Activated CD8-positive, alpha-beta T cell treated with anti-CD3 and anti-CD28 coated beads, Interleukin-2, amount 10 ng/mL, durations not matched to agents 7 days and 5 days (primary cell): ENCODE measurements around the gene RND2. TPM values are rescaled to one million over a fixed set of nuclear protein-coding genes. Genes with fewer than 3 reads are reported as not detected.

ENCODE experiments used
- ATAC-seq: fragments of 150-1000 bp; cut with Tn5 transposase; one replicate; pipeline ENCODE4 v1.10.0; 2021; ENCODE audit warnings: moderate library complexity
- CTCF ChIA-PET: fragments of 350-600 bp; sonication (Branson Sonifier 250); formaldehyde crosslinking; loops from one replicate; lab custom pipeline; 2021; ENCODE audit warnings: antibody characterized with exemption; lab: Charles Lee
- POLR2A ChIA-PET: fragments of 350-600 bp; sonication (Branson Sonifier 250); formaldehyde crosslinking; loops from one replicate; lab custom pipeline; 2021; ENCODE audit warnings: antibody characterized with exemption; lab: Charles Lee
- DNase-seq: peaks from one replicate; pipeline ENCODE4 v3.0.0-alpha.2; 2020
- H3K27ac Mint-ChIP-seq: one replicate; pipeline ENCODE4 v1.8.0; 2021; ENCODE audit warnings: mild to moderate bottlenecking, mixed read lengths
- H3K27me3 Mint-ChIP-seq: one replicate; pipeline ENCODE4 v1.8.0; 2021; ENCODE audit warnings: low read depth, mixed read lengths
- H3K36me3 Mint-ChIP-seq: one replicate; pipeline ENCODE4 v1.8.0; 2021; ENCODE audit warnings: low read depth, mixed read lengths
- H3K4me1 Mint-ChIP-seq: one replicate; pipeline ENCODE4 v1.8.0; 2021; ENCODE audit warnings: low read depth, mixed read lengths
- H3K4me3 Mint-ChIP-seq: one replicate; pipeline ENCODE4 v1.8.0; 2021; ENCODE audit warnings: mild to moderate bottlenecking, mixed read lengths
- H3K9me3 Mint-ChIP-seq: one replicate; pipeline ENCODE4 v1.8.0; 2022; ENCODE audit warnings: mixed read lengths; ENCODE audit not compliant: insufficient read depth
- total RNA-seq, 2 experiments: library from RNA; stranded (reverse); gene quantifications; one replicate each; pipeline ENCODE4 v1.2.3, GENCODE V29; 2021

Gene RND2
- total RNA-seq, 2 experiments from 2014 or later = not detected

- Mint-ChIP-seq H3K4me1 (peaks cover 36% of the 10 kb centered on the region), H3K27me3 (peaks cover 3% of the 10 kb centered on the region), H3K9me3 (no peaks in the 10 kb centered on the region), H3K4me3 (no peak overlapping the region), H3K36me3 (peaks cover 14% of the 10 kb centered on the region), H3K27ac (no peak overlapping the region)
- POLR2A ChIA-PET = interaction anchor here (0.5 to 1.9 kb wide), 4 partner anchors 21 to 1245 kb away, joined by 3 to 12 read pairs (median 3); partner anchors contain the start of gene RPL27
- DNase-seq (no peak), ATAC-seq (peak; percentile 10)
- CTCF ChIA-PET = interaction anchor here (1.0 kb wide), 1 partner anchor 12 kb away, joined by 3 read pairs; no protein-coding TSS in a partner anchor
Observed at GRCh38 chr17:43018932-43019331, 6.1 kb upstream of the RND2 start.

GRCh38 chr17:43019418-43019817, 5.6 kb upstream of the RND2 start:
- H3K4me3 Mint-ChIP-seq = no peak overlapping the region
- POLR2A ChIA-PET = interaction anchor here (0.5 to 1.9 kb wide), 3 partner anchors 21 to 1245 kb away, joined by 3 to 12 read pairs (median 3); partner anchors contain the start of gene RPL27
- ATAC-seq = no peak
- no peak for DNase-seq
- peaks cover 6% of the 10 kb centered on the region for H3K27me3 Mint-ChIP-seq
- H3K9me3 Mint-ChIP-seq = no peaks in the 10 kb centered on the region
- H3K36me3 Mint-ChIP-seq = peaks cover 11% of the 10 kb centered on the region
- H3K27ac Mint-ChIP-seq = no peak overlapping the region
- CTCF ChIA-PET = interaction anchor here (1.0 kb wide), 1 partner anchor 12 kb away, joined by 3 read pairs; no protein-coding TSS in a partner anchor
- peaks cover 38% of the 10 kb centered on the region for H3K4me1 Mint-ChIP-seq

- CTCF ChIA-PET = no interaction called here
Observed at GRCh38 chr17:43020030-43020621, 4.9 kb upstream of the RND2 start.

GRCh38 chr17:43020789-43021740, 4.0 kb upstream of the RND2 start:
- peaks cover 15% of the 10 kb centered on the region for H3K27me3 Mint-ChIP-seq
- peak overlapping the region; percentile 84 for H3K4me3 Mint-ChIP-seq
- peaks cover 42% of the 10 kb centered on the region for H3K4me1 Mint-ChIP-seq
- H3K36me3 Mint-ChIP-seq = peaks cover under 1% of the 10 kb centered on the region
- ChIA-PET POLR2A (interaction anchor here (0.9 to 1.4 kb wide), 3 partner anchors 12 to 294 kb away, joined by 3 to 5 read pairs (median 3); partner anchors contain the start of gene RPL27), CTCF (no interaction called here)
- no peaks in the 10 kb centered on the region for H3K9me3 Mint-ChIP-seq
- no peak for ATAC-seq
- no peak overlapping the region for H3K27ac Mint-ChIP-seq
- DNase-seq = no peak

More at GRCh38 chr17:43020030-43020621, 4.9 kb upstream of the RND2 start:
- Mint-ChIP-seq H3K27ac (no peak overlapping the region), H3K36me3 (peaks cover 5% of the 10 kb centered on the region), H3K4me1 (peaks cover 39% of the 10 kb centered on the region), H3K4me3 (no peak overlapping the region), H3K9me3 (no peaks in the 10 kb centered on the region), H3K27me3 (peaks cover 10% of the 10 kb centered on the region)
- no peak for DNase-seq
- POLR2A ChIA-PET = interaction anchor here (1.9 kb wide), 1 partner anchor 22 kb away, joined by 12 read pairs; the partner anchor contains the start of gene RPL27
- no peak for ATAC-seq

- peaks cover 20% of the 10 kb centered on the region for H3K27me3 Mint-ChIP-seq
- ChIA-PET CTCF (no interaction called here), POLR2A (interaction anchor here (0.9 to 1.4 kb wide), 3 partner anchors 11 to 294 kb away, joined by 3 to 5 read pairs (median 3); partner anchors contain the start of gene RPL27)
- H3K27ac Mint-ChIP-seq = peak within 1 kb of the TSS; percentile 52
- DNase-seq (peak; percentile 68), ATAC-seq (peak; percentile 63)
- H3K4me1 Mint-ChIP-seq = peaks cover 42% of the 10 kb centered on the region
- H3K9me3 Mint-ChIP-seq = no peaks in the 10 kb centered on the region
- H3K4me3 Mint-ChIP-seq = peak within 1 kb of the TSS; percentile 84
- no peaks in the 10 kb centered on the region for H3K36me3 Mint-ChIP-seq
Observed at GRCh38 chr17:43021741-43022512, 3.1 kb upstream of the RND2 start, which contains the start of gene VAT1. TSS of gene VAT1 (minus strand) at chr17:43022385. CDS start at chr17:43022322, 63 bp downstream.

GRCh38 chr17:43025290-43025657, 243 bp downstream of the RND2 start:
- ATAC-seq (no peak), DNase-seq (no peak)
- Mint-ChIP-seq H3K27ac (peak overlapping the region; percentile 52), H3K27me3 (peaks cover 22% of the 10 kb centered on the region), H3K36me3 (no peaks in the 10 kb centered on the region), H3K9me3 (no peaks in the 10 kb centered on the region), H3K4me3 (peak overlapping the region; percentile 48), H3K4me1 (peaks cover 21% of the 10 kb centered on the region)
- ChIA-PET POLR2A (interaction anchor here (0.5 to 1.6 kb wide), 4 partner anchors 16 to 290 kb away, joined by 3 to 16 read pairs (median 9); partner anchors contain the start of genes BRCA1 and RPL27), CTCF (interaction anchor here (1.0 kb wide), 1 partner anchor 182 kb away, joined by 4 read pairs; no protein-coding TSS in a partner anchor)

GRCh38 chr17:43025766-43026537, 921 bp downstream of the RND2 start:
- H3K4me1 Mint-ChIP-seq = peaks cover 19% of the 10 kb centered on the region
- H3K27me3 Mint-ChIP-seq = peaks cover 22% of the 10 kb centered on the region
- H3K27ac Mint-ChIP-seq = no peak overlapping the region
- H3K36me3 Mint-ChIP-seq = no peaks in the 10 kb centered on the region
- no peak for DNase-seq
- ChIA-PET POLR2A (interaction anchor here (0.5 kb wide), 1 partner anchor 17 kb away, joined by 3 read pairs; no protein-coding TSS in a partner anchor), CTCF (interaction anchor here (1.2 kb wide), 1 partner anchor 15 kb away, joined by 3 read pairs; no protein-coding TSS in a partner anchor)
- no peak overlapping the region for H3K4me3 Mint-ChIP-seq
- no peaks in the 10 kb centered on the region for H3K9me3 Mint-ChIP-seq
- no peak for ATAC-seq

GRCh38 chr17:43026595-43026994, 1.6 kb downstream of the RND2 start:
- no peak overlapping the region for H3K27ac Mint-ChIP-seq
- H3K9me3 Mint-ChIP-seq = no peaks in the 10 kb centered on the region
- H3K36me3 Mint-ChIP-seq = no peaks in the 10 kb centered on the region
- ChIA-PET CTCF (interaction anchor here (0.9 to 1.2 kb wide), 2 partner anchors 16 to 289 kb away, joined by 3 to 5 read pairs; no protein-coding TSS in a partner anchor), POLR2A (interaction anchor here (0.8 kb wide), 1 partner anchor 291 kb away, joined by 3 read pairs; no protein-coding TSS in a partner anchor)
- H3K4me3 Mint-ChIP-seq = no peak overlapping the region
- ATAC-seq = no peak
- H3K4me1 Mint-ChIP-seq = peaks cover 14% of the 10 kb centered on the region
- peaks cover 21% of the 10 kb centered on the region for H3K27me3 Mint-ChIP-seq
- no peak for DNase-seq

- ATAC-seq (no peak), DNase-seq (no peak)
- Mint-ChIP-seq H3K27ac (no peak overlapping the region), H3K9me3 (no peaks in the 10 kb centered on the region), H3K36me3 (no peaks in the 10 kb centered on the region), H3K4me1 (peaks cover 11% of the 10 kb centered on the region), H3K27me3 (peaks cover 19% of the 10 kb centered on the region), H3K4me3 (no peak overlapping the region)
- ChIA-PET CTCF (interaction anchor here (0.9 kb wide), 1 partner anchor 288 kb away, joined by 5 read pairs; no protein-coding TSS in a partner anchor), POLR2A (interaction anchor here (0.6 to 0.8 kb wide), 2 partner anchors 25 to 290 kb away, joined by 3 read pairs; no protein-coding TSS in a partner anchor)
Observed at GRCh38 chr17:43027091-43028032, 2.3 kb downstream of the RND2 start.
